ENCODE measurements around the gene DNAH3. TPM values are rescaled to one million over a fixed set of nuclear protein-coding genes. Genes with fewer than 3 reads are reported as not detected.
"Not testable (repeated sequence)": the region's sequence is repeated elsewhere in the genome, so short reads cannot be mapped to it uniquely, and the experiment has no call there.

The DNAH3 gene
- total RNA-seq, 1 donor from 2014 or later, result not detected

DNA sequence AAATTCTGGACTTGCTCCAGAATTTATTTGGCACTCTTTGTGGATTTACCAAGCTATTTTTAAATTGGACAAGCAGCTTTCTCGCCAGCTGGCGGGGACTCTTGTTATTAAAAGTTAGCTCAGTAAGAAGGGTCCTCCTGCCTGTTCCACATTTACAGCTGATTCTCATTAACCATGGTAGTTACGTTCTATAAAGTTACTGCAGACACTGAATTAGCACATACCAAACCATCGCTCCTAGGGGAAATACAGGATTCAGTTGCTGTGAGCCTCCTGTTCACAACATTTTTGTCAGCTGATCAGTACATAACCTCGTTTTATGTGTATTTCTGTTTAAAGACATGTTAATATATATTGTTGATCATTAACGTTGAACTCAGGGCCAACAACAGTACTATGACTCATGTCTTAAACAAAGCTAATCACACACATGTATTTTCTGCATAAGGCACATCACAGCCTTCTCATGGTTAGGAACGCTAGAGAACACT lies 12.1 kb upstream of the DNAH3 start:
- Mint-ChIP-seq H3K36me3 (ENCODE audit: low read depth) (peaks cover 10% of the 10 kb centered on the region), H3K27ac (no peak overlapping the region), H3K4me3 (no peak overlapping the region), H3K27me3 (ENCODE audit: insufficient read depth) (no peaks in the 10 kb centered on the region), H3K9me3 (no peaks in the 10 kb centered on the region), H3K4me1 (ENCODE audit: low read depth) (peaks cover 8% of the 10 kb centered on the region)
- DNase-seq (ENCODE audit: low spot score), result no peak
- intact Hi-C loops (cut with micrococcal nuclease), result no loop called here

DNA sequence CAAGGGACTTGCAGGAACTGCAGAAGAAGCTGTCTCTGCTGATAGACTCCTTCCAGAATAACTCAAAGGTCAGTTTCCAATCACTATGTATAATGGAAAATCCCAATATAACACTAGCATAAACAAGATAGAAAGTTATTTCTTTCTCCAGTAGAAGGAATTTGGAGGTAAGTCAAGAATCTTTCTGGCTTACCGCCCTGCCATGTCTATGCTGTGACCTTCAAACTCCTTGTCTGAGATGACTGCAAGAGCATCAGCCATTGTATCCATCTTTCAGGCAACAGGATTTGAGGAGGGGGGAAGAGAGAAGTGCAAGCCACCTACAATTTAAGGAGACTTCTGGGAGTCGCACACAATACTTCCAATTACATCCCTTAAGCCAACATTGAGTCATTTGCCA lies 10.6 kb upstream of the DNAH3 start:
- no peak overlapping the region for H3K4me3 Mint-ChIP-seq
- H3K4me1 Mint-ChIP-seq (ENCODE audit: low read depth), result peaks cover 8% of the 10 kb centered on the region
- peaks cover 10% of the 10 kb centered on the region for H3K36me3 Mint-ChIP-seq (ENCODE audit: low read depth)
- no peaks in the 10 kb centered on the region for H3K27me3 Mint-ChIP-seq (ENCODE audit: insufficient read depth)
- H3K27ac Mint-ChIP-seq, result no peak overlapping the region
- intact Hi-C loops (cut with micrococcal nuclease), result no loop called here
- no peaks in the 10 kb centered on the region for H3K9me3 Mint-ChIP-seq
- no peak for DNase-seq (ENCODE audit: low spot score)

DNA sequence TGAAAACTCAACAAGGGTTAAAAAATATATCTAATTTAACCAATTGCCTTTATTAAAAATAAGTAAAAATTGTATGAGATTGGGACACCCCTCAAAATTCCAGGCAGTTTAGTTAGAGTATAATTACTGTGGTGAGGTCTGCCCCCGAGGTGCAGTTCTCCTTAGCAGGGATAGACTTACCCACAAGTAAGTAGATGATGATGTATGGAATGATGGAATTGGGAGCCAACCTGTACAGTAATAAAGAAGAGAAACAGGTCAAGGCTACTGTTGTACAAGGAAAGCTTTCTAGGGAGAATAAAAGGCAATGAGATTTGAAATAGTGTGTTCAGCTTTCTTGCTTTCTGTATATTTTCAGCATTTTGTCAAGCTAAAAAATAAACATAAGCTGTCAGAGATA lies 9.6 kb upstream of the DNAH3 start:
- H3K9me3 Mint-ChIP-seq, result no peaks in the 10 kb centered on the region
- no peak overlapping the region for H3K27ac Mint-ChIP-seq
- H3K36me3 Mint-ChIP-seq (ENCODE audit: low read depth), result peaks cover 8% of the 10 kb centered on the region
- H3K27me3 Mint-ChIP-seq (ENCODE audit: insufficient read depth), result no peaks in the 10 kb centered on the region
- intact Hi-C loops (cut with micrococcal nuclease), result no loop called here
- no peak for DNase-seq (ENCODE audit: low spot score)
- H3K4me1 Mint-ChIP-seq (ENCODE audit: low read depth), result peaks cover 8% of the 10 kb centered on the region
- H3K4me3 Mint-ChIP-seq, result no peak overlapping the region

DNA sequence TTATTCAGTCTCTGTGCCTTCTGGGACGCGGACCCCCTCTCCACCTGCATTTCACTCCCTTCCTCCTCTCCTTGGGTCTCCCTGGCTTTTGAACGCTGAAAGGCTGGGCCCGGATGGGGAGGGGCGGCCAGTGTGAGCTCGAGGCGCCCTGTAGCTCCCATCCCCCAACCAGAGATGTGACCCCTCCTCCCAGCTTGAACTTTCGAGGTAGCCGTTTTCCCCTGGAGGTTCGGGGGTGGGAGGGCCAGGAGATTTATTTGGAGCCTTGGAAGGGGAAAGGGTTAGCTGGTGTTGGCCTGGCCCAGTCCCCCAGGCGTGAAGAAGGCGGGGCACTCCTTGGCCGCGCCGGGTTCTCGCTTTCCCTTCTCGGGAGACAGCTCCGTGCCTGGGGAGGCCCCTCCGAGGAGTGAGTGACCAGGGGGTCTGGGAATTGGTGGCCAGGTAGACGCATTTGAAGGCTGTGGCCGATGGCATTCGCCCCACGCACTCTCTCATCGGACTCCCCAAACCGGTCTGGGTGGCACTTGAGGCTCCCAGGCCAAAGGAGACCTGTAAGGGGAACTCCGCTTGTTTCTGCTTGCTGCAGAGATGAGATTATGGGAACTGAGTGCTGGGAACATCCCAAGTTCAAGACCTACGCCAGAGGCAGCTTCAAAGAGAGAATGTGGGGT lies 8.8 kb upstream of the DNAH3 start:
- no peaks in the 10 kb centered on the region for H3K27me3 Mint-ChIP-seq (ENCODE audit: insufficient read depth)

DNA sequence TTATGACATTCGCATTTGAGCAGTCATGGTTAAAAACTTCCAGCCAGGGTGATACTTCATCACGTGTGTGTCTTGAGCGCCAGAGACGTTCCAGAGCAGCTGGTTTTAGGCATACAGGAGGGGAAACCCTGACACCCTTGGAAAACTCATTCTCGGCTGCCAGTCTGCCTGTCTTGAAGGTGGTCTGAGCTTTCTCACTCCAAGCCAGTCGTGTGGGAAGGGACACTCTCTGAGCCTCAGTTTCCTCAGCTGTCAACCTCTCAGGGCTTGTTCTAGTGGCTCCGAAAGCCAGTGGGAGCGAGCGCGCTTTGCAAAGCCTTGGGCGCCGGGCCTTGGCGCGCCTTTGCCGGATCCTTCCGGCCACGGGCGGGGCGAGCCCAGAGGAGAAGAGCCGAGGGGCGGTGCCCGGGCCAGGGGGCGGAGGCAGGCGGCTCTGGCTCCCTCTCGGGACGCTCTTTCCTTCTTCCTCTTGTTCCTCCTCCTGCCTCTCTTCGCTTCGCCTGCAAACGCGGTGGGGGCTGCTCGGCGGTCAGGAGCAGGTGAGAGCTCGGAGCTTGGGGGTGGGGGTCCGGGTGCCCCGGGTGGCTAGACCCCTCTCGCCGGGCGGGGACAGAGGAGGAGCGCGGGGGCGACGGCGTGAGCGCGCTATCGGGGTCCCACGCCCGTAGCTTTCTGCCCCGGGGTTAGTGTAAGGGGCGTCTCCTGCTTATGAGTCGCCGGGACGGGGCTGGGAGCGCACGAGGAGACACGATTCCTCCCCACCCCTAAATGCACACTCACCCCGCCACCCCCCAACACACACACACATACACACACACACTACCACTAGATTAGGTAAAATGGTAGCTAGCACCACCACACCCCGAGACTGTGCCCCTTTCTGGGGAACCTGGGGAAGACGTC lies 7.8 kb upstream of the DNAH3 start, which contains the start of gene LDAF1:
LDAF1 (plus strand) TSS at position 467 of the 903 bp plus-strand sequence. CDS start 2,509 bp downstream, outside the sequence.
- peaks cover 8% of the 10 kb centered on the region for H3K4me1 Mint-ChIP-seq (ENCODE audit: low read depth)
- H3K9me3 Mint-ChIP-seq, result no peaks in the 10 kb centered on the region
- no peaks in the 10 kb centered on the region for H3K27me3 Mint-ChIP-seq (ENCODE audit: insufficient read depth)
- peak; percentile 75 for DNase-seq (ENCODE audit: low spot score)
- H3K27ac Mint-ChIP-seq, result peak within 1 kb of the TSS; percentile 11
- intact Hi-C loops (cut with micrococcal nuclease), result loop anchor here (1.0 to 2.0 kb wide), 4 partner anchors 142 to 417 kb away; partner anchors contain the start of genes ERI2, REXO5 and THUMPD1
- H3K36me3 Mint-ChIP-seq (ENCODE audit: low read depth), result peaks cover 8% of the 10 kb centered on the region
- peak within 1 kb of the TSS; percentile 92 for H3K4me3 Mint-ChIP-seq

More for the DNA sequence above, 8.8 kb upstream of the DNAH3 start:
- Mint-ChIP-seq H3K36me3 (ENCODE audit: low read depth) (peaks cover 8% of the 10 kb centered on the region), H3K4me1 (ENCODE audit: low read depth) (peaks cover 8% of the 10 kb centered on the region), H3K27ac (peak overlapping the region; percentile 11), H3K9me3 (no peaks in the 10 kb centered on the region), H3K4me3 (peak overlapping the region; percentile 92)
- intact Hi-C loops (cut with micrococcal nuclease), result loop anchor here (2.0 kb wide), 1 partner anchor 353 kb away; the partner anchor contains the start of genes ERI2 and REXO5
- DNase-seq (ENCODE audit: low spot score), result peak; percentile 1

DNA sequence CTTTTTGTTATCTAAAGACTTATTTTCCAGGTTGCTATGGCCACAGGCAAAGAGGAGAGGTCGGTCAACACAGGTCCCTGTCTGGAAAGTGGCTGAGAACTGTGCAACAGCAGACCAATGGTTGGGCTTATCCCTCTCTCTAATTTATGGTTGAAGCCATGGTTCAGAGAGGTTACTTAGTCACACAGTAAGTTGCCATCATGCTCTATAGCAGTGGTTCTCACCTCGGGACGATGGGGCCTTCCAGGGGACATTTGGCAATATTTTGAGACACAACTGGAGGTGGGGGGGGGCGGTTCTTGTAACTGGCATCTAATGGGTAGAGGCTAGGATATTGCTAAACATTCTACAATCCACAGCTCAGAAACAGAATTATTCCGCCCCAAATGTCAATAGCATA lies 7.0 kb upstream of the DNAH3 start:
- intact Hi-C loops (cut with micrococcal nuclease), result loop anchor here (1.0 to 2.0 kb wide), 4 partner anchors 143 to 416 kb away; partner anchors contain the start of genes ERI2, REXO5 and THUMPD1
- DNase-seq (ENCODE audit: low spot score), result no peak

DNA sequence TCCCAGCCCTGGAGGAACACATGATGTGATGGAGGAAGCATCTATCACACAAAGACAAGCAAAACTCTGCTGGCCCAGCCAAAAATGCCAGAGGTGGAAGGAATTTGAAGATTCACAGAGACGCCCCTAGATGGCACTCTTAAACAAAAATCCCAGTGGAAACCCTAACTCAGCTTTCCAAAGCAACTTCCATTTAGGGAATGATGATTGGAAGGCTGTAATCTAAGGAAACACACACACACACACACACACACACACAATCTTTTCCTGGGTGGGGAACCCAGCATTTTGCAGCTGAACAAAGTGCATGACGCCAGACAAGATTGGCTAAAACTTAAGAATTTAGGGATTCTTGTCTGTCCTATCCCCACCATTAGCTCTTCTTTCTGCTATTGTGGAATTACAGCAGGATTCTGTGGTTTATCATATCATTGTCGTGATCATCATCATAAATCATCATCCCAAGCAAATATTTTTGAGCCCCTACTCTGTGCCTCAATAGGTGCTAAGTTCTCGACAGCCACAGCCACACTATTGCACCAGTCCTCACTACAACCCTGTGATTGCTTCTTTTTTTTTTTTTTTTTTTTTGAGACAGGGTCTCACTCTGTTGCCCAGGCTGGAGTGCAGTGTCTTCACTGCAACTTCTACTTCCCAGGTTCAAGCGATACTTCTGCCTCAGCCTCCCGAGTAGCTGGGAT lies 6.3 kb upstream of the DNAH3 start:
- intact Hi-C loops (cut with micrococcal nuclease), result no loop called here
- H3K27me3 Mint-ChIP-seq (ENCODE audit: insufficient read depth), result peaks cover 2% of the 10 kb centered on the region
- no peaks in the 10 kb centered on the region for H3K9me3 Mint-ChIP-seq
- H3K27ac Mint-ChIP-seq, result no peak overlapping the region
- H3K36me3 Mint-ChIP-seq (ENCODE audit: low read depth), result peaks cover 6% of the 10 kb centered on the region
- DNase-seq (ENCODE audit: low spot score), result no peak
- H3K4me1 Mint-ChIP-seq (ENCODE audit: low read depth), result peaks cover 8% of the 10 kb centered on the region
- peak overlapping the region; percentile 92 for H3K4me3 Mint-ChIP-seq

More for the DNA sequence above, 7.0 kb upstream of the DNAH3 start:
- peaks cover 8% of the 10 kb centered on the region for H3K36me3 Mint-ChIP-seq (ENCODE audit: low read depth)
- no peaks in the 10 kb centered on the region for H3K9me3 Mint-ChIP-seq
- H3K4me3 Mint-ChIP-seq, result peak overlapping the region; percentile 92
- H3K27ac Mint-ChIP-seq, result no peak overlapping the region
- no peaks in the 10 kb centered on the region for H3K27me3 Mint-ChIP-seq (ENCODE audit: insufficient read depth)
- H3K4me1 Mint-ChIP-seq (ENCODE audit: low read depth), result peaks cover 8% of the 10 kb centered on the region

DNA sequence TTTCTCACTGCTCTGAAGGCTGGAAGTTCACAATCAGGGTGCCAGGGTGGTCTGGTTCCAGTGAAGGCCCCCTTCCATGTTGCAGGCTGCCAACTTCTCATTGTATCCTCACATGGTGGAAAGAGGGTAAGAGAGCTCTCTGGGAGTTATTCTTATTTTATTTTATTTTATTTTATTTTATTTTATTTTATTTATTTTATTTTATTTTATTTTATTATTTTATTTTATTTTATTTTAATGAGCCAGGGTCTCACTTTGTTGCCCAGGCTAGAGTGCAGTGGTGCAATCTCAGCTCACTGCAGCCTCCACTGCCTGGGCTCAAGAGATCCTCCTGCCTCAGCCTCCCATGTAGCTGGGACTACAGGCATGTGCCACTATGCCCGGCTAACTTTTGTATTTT lies 5.4 kb upstream of the DNAH3 start:
- intact Hi-C loops (cut with micrococcal nuclease); DNase-seq (ENCODE audit: low spot score); H3K27ac Mint-ChIP-seq; H3K4me3 Mint-ChIP-seq; H3K4me1 Mint-ChIP-seq (ENCODE audit: low read depth); H3K27me3 Mint-ChIP-seq (ENCODE audit: insufficient read depth); H3K9me3 Mint-ChIP-seq; H3K36me3 Mint-ChIP-seq (ENCODE audit: low read depth): not testable (repeated sequence)

DNA sequence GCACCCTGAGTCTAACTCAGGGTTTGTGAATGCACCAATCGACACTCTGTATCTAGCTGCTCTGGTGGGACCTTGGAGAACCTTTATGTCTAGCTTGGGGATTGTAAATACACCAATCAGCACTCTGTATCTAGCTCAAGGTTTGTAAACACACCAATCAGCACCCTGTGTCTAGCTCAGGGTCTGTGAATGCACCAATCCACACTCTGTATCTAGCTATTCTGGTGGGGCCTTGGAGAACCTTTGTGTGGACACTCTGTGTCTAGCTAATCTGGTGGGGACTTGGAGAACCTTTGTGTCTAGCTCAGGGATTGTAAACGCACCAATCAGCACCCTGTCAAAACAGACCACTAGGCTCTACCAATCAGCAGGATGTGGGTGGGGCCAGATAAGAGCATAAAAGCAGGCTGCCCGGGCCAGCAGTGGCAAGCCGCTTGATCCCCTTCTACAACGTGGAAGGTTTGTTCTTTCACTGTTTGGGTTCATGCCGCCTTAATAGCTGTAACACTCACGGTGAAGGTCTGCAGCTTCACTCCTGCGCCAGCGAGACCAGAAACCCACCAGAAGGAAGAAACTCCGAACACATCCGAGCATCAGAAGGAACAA lies 2.6 kb upstream of the DNAH3 start:
- H3K4me3 Mint-ChIP-seq; H3K9me3 Mint-ChIP-seq; H3K27ac Mint-ChIP-seq; DNase-seq (ENCODE audit: low spot score); intact Hi-C loops (cut with micrococcal nuclease); H3K4me1 Mint-ChIP-seq (ENCODE audit: low read depth); H3K27me3 Mint-ChIP-seq (ENCODE audit: insufficient read depth); H3K36me3 Mint-ChIP-seq (ENCODE audit: low read depth): not testable (repeated sequence)

DNA sequence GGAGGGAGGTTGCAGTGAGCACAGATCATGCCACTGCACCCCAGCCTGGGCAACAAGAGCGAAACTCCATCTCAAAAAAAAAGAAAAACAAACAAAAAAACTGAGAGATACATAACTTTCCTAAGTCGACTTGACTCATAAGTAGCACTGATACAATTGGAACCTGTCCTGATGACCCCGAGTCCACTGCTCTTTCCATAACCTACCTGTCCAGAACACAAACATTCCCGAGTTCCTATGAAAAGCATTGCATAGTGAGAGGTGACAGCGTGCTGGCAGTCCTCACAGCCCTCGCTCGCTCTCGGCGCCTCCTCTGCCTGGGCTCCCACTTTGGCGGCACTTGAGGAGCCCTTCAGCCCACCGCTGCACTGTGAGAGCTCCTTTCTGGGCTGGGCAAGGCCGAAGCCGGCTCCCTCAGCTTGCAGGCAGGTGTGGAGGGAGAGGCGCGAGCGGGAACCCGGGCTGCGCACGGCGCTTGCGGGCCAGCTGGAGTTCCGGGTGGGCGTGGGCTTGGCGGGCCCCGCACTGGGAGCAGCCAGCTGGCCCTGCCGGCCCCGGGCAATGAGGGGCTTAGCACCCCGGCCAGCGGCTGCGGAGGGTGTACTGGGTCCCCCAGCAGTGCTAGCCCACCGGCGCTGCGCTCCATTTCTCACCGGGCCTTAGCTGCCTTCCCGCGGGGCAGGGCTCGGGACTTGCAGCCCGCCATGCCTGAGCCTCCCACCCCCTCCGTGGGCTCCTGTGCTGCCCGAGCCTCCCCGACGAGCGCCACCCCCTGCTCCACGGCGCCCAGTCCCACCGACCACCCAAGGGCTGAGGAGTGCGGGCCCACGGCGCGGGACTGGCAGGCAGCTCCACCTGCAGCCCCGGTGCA lies 1.7 kb upstream of the DNAH3 start:
- H3K9me3 Mint-ChIP-seq; H3K4me1 Mint-ChIP-seq (ENCODE audit: low read depth); intact Hi-C loops (cut with micrococcal nuclease): not testable (repeated sequence)

DNA sequence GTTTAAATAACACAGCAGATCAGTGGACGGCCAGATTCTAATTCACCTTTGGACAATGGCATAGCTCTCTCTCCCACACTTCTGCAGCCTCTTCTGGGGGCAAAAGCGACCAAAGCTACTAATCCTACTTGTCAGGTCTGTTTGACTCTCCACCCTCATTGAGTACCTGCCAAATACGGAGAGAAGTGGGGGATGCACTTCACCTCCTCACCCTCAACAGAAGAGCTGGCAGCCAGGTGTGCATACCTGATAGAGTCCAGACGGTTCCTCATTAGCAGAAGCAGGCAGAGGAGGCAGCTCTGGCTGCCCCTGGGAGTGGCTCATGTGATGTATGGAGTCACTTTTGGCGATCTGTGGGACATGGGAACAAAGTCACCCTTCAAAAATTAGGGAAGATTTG lies 4.9 kb downstream of the DNAH3 start:
- no peak overlapping the region for H3K4me3 Mint-ChIP-seq

More for the DNA sequence above, 1.7 kb upstream of the DNAH3 start:
- peaks cover 15% of the 10 kb centered on the region for H3K27me3 Mint-ChIP-seq (ENCODE audit: insufficient read depth)
- not testable (repeated sequence) for H3K4me3 Mint-ChIP-seq; H3K36me3 Mint-ChIP-seq (ENCODE audit: low read depth); DNase-seq (ENCODE audit: low spot score); H3K27ac Mint-ChIP-seq

More for the DNA sequence above, 4.9 kb downstream of the DNAH3 start:
- intact Hi-C loops (cut with micrococcal nuclease), result no loop called here
- DNase-seq (ENCODE audit: low spot score), result no peak
- no peaks in the 10 kb centered on the region for H3K4me1 Mint-ChIP-seq (ENCODE audit: low read depth)
- no peak overlapping the region for H3K27ac Mint-ChIP-seq
- no peaks in the 10 kb centered on the region for H3K36me3 Mint-ChIP-seq (ENCODE audit: low read depth)
- H3K27me3 Mint-ChIP-seq (ENCODE audit: insufficient read depth), result peaks cover 21% of the 10 kb centered on the region
- no peaks in the 10 kb centered on the region for H3K9me3 Mint-ChIP-seq
